ENCODE measurements around the gene ATP6V0D1.

GRCh38 chr16:67530013-67530939 is 49.3 kb upstream of the ATP6V0D1 start:
- TF ChIP-seq CTCF (IDR thresholded peaks at IDR 0.05; ENCODE audit: low read length) (no peak), EZH2 (IDR thresholded peaks at IDR 0.05; ENCODE audit: borderline replicate concordance, low read length) (no peak)
